Measurements from ENCODE around the gene GP1BB.
"Not testable (repeated sequence)": the region's sequence is repeated elsewhere in the genome, so short reads cannot be mapped to it uniquely, and the experiment has no call there.

Gene GP1BB

GRCh38 chr22:19714312-19715187 lies 8.8 kb upstream of the GP1BB start, which contains the start of gene SEPTIN5:
SEPTIN5 (plus strand) TSS chr22:19714503; CDS start chr22:19714589, 86 bp downstream.
- no peak for DNase-seq

GRCh38 chr22:19715188-19715930 lies 8.0 kb upstream of the GP1BB start:
- DNase-seq = no peak

- no peak for DNase-seq
Measured at GRCh38 chr22:19716041-19716828, 7.1 kb upstream of the GP1BB start.

GRCh38 chr22:19716829-19717105 lies 6.6 kb upstream of the GP1BB start:
- DNase-seq = no peak

GRCh38 chr22:19717181-19717580 lies 6.2 kb upstream of the GP1BB start:
- no peak for DNase-seq

GRCh38 chr22:19717691-19718455 lies 5.5 kb upstream of the GP1BB start:
- DNase-seq = peak; percentile 49

- DNase-seq = no peak
Measured at GRCh38 chr22:19718456-19719049, 4.8 kb upstream of the GP1BB start.

- DNase-seq = no peak
Measured at GRCh38 chr22:19719050-19719482, 4.3 kb upstream of the GP1BB start.

GRCh38 chr22:19719488-19720021 lies 3.8 kb upstream of the GP1BB start:
- no peak for DNase-seq

- no peak for DNase-seq
Measured at GRCh38 chr22:19720150-19720827, 3.0 kb upstream of the GP1BB start.

GRCh38 chr22:19720999-19721329 lies 2.4 kb upstream of the GP1BB start:
- no peak for DNase-seq

- DNase-seq = no peak
Measured at GRCh38 chr22:19721330-19722177, 1.8 kb upstream of the GP1BB start.

GRCh38 chr22:19722178-19722981 lies 959 bp upstream of the GP1BB start:
- DNase-seq = no peak

GRCh38 chr22:19722982-19723231 lies 432 bp upstream of the GP1BB start:
- DNase-seq = no peak

- peak; percentile 58 for DNase-seq
Measured at GRCh38 chr22:19723983-19724827, 866 bp downstream of the GP1BB start.

- DNase-seq = no peak
Measured at GRCh38 chr22:19724927-19725661, 1.8 kb downstream of the GP1BB start.

GRCh38 chr22:19726064-19726788 lies 2.9 kb downstream of the GP1BB start:
- not testable (repeated sequence) for DNase-seq

Data from hematopoietic multipotent progenitor cell treated with erythropoietin and hydrocortisone succinate and interleukin-3 and kit ligand, for 8 days (in vitro differentiated cells).